HG03469 (cell line): ENCODE data around the gene RFC2.
"Not testable (repeated sequence)": the region's sequence is repeated elsewhere in the genome, so short reads cannot be mapped to it uniquely, and the experiment has no call there.

Experiments
- ATAC-seq: cut with Tn5 transposase; IDR thresholded peaks from one replicate; pipeline ENCODE4 v1.9.1; 2021; ENCODE audit warnings: mild to moderate bottlenecking, moderate library complexity, moderate number of reproducible peaks; ENCODE audit not compliant: unreplicated experiment

RFC2 gene

DNA sequence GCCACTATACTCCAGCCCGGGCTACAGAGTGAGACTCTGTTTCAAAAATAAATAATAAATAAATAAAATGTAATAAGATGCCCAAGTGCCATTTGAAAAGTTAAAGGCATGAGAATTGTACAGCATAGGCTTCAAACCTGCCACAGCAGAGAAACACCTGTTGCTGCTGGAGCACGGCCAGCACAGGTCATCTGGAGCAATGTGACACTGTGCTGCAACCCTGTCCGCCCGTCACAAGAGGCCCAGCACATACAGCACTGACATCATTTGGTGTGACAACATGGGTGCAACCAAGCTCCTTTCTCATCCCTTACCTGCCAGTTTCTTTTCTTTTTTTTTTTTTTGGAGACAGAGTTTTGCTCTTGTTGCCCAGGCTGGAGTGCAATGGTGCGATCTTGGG is 1.3 kb downstream of the RFC2 start:
- no peak for ATAC-seq

DNA sequence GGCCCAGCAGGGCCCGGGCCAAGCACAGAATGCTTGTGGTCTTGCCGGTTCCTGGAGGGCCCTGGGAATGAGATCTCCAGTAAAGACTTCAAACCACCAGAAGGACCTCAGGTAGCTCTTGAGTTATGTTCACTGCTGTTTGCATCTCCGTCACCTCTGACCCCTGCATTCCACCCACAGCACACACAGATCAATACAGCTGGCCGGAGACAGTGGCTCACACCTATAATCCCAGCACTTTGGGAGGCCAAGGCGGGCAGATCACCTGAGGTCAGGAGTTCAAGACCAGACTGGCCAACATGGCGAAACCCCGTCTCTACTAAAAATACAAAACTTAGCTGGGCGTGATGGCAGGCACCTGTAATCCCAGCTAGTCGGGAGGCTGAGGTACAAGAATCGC is 5.1 kb downstream of the RFC2 start:
- not testable (repeated sequence) for ATAC-seq

DNA sequence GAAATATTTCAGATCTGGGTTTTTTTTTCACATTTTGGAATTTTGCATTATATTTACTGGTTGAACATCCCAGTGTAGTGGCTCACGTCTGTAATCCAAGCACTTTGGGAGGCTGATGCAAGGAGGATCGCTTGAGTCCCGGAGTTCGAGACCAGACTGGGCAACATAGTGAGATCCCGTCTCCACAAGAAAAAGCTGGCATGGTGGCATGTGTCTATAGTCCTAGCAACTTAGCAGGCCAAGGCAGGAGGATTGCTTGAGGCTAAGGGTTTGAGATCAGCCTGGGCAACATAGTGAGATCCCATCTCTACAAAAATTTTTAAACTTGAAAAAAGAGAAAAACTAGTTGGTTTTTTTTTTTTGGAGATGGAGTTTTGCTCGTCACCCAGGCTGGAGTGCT is 6.0 kb downstream of the RFC2 start:
- ATAC-seq: no peak

DNA sequence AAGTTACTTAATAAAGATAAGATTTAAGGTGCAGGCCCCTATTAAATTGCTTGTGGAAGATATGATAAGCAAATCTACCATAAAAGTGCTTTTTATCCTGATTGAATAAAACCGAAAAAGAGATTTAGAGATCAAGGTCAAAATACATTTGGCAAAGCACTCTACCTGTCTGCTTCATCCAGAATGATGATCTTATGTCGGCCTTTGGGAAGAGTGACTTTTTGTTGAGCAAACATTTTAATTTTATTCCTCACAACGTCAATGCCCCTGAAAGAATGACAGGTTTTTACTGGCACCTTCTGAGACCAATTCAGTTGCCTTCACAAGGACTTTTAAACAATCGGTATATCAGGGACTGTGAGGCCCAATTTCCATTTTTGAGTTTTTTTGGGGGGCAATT is 7.7 kb downstream of the RFC2 start:
- ATAC-seq: no peak

DNA sequence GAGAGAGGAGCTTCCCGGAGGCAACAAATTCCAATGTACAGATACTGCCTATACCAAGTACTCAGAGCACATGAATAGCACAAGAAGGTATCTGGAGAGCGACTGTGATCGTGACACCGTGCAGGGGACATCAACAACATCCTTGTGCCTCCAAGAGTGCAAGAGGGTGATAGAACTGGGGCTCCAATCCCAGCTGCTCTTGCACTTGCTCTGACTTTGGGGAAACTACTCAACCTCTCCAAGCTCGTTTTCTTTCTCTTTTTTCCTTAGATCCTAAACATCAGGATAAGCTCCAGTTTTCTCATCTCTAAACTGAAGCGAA is 12.1 kb downstream of the RFC2 start:
- no peak for ATAC-seq

DNA sequence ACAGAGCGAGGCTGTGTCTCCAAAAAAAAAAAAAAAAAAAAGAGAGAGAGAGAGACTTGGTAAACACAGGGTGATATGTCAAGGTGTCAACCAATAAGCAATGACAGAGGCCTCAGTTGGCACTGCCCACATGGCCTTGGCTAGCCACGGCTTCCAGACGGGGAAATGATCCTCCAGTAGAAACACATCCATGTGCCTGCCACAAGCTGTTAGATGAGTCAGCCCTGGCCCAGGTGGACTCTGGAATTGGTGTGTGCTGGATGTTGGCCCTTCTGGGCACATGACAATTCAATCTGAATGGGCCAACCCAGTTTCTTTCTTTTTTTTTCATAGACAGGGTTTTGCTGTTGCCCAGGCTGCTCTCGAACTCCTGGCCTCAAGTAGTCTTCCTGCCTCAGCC is 13.7 kb downstream of the RFC2 start:
- no peak for ATAC-seq

DNA sequence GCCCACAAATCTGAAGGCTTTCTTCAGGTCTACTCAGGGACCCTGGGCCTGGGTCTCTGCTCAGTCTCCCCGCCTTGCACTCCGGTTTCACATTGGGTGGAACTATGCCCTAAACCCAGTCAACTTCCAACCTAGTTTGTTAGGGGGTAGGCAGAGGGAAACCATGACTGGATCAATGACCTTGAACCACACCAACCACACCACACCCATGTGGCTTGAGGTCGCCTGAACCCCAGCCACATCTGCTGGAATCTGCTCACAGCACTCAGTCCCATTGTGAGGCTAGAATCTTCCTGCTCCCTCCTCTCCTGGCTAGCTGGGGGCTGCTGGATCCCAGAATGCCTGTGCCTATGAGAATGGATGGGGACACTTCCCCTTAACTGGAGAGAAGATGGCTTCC is 17.9 kb downstream of the RFC2 start:
- ATAC-seq: no peak

DNA sequence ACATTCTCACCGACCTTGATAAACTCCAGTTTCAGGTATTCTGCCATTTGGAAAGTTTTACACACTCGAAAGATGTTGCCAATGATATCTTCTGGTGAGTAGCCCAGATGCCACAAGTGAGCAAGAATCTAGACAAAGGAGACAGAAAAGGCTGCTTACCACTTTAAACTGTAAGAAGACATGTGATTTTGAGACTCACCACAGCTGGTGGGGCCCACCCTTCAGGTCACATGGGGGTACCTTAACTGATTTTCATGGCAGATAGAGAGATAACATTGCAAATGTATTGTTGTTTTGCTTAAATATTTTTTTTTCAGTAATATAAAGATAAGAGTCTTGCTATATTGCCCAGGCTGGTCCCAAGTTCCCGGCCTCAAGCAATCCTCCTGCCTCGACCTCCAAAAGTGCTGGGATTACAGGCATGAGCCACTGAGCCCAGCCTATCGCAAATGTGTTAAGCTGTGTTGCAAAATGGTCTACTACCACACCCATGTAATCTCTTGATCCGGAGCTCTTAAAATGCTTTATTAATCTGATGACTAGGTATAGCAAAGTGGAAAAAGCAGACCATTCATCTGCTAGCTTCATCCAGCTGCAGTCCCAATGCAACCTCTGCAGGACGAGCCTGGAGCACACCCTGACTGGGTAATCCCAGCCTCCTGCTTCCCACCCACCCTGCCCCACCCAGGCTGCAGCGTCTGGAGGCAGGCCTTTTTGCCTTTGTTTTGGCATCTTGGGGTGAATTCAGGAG is 18.5 kb downstream of the RFC2 start:
- no peak for ATAC-seq

DNA sequence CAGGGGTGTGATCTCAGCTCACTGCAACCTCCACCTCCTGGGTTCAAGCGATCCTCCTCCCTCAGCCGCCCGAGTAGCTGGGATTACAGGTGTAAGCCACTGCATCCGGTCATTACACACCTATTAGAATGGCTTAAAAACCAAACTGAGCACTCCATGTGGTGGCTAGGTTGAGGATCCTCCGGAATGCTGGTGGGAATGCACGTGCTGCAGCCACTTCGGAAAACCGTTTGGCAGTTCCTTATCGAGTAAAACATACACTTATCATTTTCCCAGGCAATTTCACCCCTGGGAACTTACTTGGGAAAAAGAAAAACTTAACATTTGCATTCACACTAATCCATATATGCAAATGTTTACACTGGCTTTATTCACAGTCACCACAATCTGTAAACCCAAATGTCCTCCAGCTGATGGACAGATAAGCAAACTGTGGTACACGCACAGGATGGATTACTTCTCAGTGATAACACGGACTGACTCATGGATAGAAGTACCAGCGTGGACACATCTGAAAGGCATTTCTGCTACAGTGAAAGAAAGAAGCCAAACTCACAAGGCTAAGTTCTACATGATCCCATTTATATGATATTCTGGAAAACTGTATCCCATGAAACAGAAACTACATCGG is 20.4 kb downstream of the RFC2 start:
- ATAC-seq: no peak

DNA sequence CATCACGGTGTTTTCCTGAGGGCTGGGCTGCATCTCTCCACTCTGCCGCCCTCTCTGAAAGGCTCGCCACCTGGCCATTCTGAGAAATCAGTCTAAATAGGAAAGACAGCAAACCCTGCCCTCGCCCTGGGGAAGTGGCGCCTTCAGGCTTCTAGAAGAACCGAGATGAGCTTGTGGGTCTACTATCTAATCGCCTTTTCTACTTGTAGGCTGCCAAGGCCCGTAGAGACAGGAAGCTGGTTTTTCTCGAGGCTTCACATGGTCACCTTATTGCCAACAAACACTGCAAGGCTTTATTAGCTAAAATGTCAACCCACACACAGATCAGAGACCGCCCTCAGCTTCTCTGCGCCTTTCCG is 23.0 kb downstream of the RFC2 start:
- ATAC-seq: no peak

DNA sequence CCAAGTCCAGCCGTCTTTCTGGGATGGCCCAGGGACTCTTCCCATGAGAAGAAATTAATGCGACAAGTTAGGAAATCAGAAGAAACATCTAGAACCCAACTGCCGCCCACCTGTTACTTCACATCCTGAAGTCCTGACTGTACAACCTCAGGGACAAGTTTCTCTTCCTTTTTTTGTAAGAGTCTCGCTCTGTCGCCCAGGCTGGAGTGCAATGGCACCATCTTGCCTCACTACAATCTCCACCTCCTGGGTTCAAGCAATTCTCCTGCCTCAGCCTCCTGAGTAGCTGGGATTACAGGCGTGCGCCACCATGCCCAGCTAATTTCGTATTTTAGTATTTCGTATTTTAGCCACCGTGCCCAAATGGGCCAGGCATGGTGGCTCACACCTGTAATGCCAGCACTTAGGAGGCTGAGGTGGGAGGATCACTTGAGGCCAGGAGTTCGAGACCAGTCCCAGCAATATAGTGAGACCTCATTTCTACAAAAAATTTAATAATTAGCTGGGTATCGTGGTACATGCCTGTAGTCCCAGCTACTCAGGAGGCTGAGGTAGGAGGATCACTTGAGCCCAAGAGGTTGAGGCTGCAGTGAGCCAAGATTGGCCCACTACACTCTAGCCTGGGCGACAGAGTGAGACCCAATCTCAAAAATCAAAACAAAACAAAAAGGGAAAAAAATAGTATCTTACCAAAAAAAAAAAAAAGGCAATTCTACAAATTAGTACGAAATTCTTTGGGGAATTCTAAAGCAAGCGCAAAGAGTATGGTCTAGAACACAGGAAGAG is 23.6 kb downstream of the RFC2 start:
- ATAC-seq: no peak

DNA sequence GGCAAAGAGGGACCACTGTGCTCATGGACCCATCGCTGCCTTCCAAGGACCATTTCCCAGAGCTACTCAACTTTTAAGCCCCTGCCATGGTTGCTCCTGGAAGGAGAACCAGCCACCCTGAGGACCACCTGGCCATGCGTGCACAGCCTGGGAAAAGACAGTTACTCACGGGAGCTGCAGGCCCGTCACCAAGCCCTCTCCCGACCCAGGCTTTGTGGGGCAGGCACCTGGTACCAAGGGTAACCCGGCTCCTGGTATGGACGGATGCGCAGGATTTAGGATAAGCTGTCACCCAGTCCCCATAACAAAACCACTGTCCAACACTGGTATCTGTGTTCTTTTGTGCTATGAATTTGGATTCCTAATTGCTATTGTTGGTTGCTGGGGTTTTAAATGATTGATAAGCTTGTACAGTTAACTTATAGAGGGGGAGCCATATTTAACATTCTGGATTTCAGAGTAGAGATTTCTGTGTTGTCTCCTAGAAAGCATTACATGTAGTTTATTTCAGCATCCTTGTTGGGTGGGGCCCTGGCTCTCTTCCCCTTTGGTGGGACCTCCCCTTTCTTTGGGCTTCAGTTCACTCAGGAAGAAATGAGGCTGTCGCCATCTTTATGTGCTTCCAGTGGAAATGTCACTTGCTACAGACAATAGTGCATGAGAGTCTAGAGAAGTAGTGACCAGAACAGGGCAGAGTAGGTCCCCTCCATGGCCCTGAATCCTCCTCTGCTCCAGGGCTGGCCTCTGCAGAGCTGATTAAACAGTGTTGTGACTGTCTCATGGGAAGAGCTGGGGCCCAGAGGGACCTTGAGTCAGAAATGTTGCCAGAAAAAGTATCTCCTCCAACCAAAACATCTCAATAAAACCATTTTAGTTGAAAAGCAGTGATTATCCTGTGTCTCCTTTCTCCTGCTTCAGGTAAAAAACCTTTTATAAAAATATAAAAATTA is 25.0 kb downstream of the RFC2 start:
- no peak for ATAC-seq

DNA sequence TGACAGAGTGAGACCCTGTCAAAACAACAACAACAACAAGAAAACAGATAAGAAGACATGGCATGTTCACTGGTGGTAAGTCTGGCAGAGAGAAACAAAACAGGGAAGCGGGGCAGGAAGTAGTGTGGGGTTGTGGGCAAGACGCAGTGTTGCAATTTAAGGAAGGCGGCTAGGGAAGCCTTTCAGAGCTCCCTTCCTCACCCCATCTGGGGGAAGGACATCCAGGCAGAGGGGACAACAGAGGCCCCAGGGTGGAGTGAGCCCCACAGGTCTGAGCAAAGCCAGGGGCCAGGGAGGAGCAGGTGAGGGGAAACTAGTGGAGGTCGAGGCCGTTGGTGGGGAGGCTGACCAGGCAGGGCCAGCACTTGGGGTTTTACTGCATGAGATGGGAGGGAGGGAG is 27.6 kb downstream of the RFC2 start:
- ATAC-seq: no peak

DNA sequence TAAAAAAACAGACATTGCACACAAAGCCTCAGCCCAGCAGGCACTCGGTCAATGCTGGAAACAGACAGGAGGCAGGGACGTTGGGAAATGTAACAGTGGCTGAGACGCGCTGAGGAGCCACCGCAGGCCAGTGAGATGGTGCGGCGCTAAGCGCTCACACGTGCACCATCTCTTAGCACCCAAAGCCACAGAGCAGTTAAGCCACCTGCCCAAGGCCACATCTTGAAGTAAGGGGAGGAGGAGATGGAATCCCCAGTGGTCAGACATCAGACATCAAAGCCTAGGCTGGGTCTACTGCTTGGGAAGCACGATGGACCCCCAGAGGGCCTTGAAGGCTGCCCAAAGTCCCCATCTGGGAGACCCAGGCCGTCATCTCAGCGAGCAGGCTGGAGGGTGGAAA is 28.8 kb downstream of the RFC2 start:
- ATAC-seq: no peak

DNA sequence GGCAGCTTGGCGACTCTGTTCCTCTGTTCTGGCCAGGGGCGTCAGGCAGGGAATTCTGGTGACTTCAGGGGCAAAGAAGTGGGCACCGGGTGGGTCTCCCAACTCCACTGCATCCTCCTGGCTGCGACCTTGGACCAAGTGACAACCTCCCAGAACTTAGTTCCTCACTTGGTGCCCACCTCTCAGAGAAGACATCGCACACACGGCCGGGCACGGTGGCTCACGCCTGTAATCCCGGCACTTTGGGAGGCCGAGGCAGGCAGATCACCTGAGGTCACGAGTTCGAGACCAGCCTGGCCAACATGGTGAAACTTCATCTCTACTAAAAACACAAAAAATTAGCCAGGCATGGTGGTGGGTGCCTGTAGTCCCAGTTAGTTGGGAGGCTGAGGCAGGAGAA is 29.3 kb downstream of the RFC2 start:
- not testable (repeated sequence) for ATAC-seq

DNA sequence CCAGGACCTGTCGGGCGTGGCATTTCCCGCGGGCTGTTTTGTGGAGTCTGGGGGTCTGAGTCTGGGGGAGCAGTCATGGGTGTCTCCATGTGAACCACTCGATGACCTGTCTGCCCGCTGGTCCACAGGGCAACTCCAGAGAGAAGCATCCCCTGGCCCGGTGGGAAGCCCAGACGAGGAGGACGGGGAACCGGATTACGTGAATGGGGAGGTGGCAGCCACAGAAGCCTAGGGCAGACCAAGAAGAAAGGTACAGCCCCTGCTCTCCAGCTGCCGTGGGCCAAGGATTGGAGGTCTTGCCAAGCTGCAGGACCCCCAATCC is 29.7 kb downstream of the RFC2 start:
- ATAC-seq: no peak

DNA sequence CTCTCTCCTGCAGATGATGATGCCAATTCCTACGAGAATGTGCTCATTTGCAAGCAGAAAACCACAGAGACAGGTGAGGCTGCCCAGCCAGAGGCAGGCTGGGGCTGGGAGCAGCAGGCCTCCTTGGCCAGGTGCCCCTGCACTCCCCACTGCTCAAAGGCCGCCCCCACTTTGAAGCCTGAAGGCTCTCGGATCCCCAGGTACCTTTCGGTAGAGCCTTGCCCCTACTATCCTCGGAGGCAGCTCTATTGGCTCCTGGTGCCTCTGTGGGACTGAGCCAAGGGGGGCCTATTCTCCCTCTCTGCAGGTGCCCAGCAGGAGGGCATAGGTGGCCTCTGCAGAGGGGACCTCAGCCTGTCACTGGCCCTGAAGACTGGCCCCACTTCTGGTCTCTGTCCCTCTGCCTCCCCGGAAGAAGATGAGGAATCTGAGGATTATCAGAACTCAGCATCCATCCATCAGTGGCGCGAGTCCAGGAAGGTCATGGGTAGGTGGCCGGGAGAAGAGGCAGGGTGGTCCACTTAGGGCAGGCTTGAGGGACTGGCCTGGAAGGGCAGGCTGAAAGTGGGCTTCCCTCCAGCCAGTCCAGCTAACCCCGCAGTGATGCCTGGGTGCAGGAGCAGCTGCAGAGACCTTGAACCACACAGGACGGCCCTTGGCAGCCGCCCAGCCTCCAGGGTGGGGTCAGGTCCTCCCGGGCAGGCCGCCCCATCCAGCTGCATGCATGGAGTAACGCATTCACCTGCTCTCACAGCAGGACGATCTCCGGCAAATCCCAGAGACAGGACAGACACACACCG is 30.3 kb downstream of the RFC2 start:
- ATAC-seq: no peak

DNA sequence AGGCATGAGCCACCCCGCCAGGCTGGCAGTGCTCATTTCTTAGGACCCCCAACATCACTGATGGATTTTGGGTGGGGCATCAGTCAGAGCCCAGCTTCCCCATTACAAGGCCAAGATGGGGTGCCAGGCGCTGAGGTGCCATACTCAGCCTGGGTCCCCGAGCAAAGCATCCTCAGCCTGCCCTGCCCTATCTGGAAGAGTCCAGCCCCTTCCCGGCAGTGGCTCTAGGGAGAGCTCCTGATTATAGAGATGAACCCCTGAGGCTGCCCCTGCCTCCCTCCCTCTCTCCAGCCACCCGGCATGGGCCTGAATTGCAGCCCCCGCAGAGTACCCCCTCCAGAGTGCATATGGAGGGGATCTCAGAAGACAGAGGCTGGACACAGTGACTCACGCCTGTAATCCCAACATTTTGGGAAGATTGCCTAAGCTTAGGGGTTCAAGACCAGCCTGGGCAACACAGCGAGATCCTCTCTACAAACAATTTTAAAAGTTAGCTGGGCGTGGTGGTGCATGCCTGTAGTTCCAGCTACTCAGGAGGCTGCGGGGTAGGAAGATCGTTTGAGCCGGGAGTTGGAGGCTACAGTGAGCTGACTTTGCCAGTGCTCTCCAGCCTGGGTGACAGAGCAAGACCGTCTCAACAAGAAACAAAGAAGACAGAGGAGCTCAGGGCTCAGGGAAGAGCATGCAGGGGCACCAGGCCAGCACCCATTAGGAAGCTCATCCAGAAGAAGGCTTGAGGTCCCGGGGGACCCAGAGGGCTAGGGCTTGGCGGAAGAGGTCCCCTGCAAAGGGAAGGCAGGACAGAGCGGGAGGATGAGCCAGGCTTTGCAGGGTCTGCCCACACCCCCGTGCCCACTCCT is 31.1 kb downstream of the RFC2 start:
- no peak for ATAC-seq

DNA sequence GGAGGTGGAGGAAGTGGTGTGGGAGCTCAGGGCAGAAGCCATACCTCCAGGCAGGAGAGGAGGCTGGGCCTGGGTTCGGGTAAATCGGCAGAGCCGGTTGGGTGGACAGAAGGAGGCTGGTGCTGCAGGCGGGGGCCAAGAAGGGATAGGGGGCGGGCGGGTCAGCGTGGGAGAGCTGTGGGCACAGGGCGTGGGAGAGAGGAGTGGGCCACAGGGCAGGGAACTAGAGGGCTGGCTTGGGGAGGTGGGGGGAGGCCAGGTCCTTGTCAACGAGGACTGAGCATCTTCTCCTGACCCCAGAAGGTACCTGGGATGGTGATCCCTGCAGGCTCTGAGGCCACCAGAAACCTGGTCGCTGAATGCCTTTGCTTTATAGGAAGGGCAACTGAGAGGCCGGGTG is 32.5 kb downstream of the RFC2 start:
- ATAC-seq: no peak

DNA sequence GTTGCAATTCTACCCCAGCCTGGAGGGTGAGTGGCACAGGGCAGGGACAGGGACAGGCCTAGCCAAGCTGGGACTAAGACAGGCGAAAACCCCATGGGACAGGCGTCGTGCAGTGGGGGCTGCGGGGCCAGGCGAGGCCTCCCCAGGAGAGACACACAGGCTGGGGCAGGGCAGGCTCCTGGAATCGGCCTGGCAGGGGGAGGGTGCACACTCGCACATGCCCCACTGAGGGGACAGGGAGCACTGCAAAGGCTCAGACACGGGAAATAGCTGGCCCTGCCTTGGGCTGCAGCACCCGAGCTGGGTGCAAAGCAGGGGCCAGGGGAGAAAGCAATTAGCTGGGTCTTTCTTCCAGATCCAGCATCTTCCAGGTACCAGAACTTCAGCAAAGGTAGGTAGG is 34.0 kb downstream of the RFC2 start:
- no peak for ATAC-seq
